Endothelial cell (in vitro differentiated cells): ENCODE data around the gene NRN1. TPM values are rescaled to one million over a fixed set of nuclear protein-coding genes. Genes with fewer than 3 reads are reported as not detected.

Source experiments
- DNase-seq: peaks from one replicate; pipeline ENCODE4 v3.0.0; 2021; ENCODE audit warnings: low spot score
- H3K27ac Mint-ChIP-seq: one replicate; pipeline ENCODE4 v1.8.0; 2021; ENCODE audit warnings: mixed read lengths, inconsistent platforms; ENCODE audit not compliant: unreplicated experiment
- H3K27me3 Mint-ChIP-seq: one replicate; pipeline ENCODE4 v1.8.0; 2021; ENCODE audit warnings: mild to moderate bottlenecking, moderate library complexity, mixed read lengths, inconsistent platforms; ENCODE audit not compliant: unreplicated experiment
- H3K36me3 Mint-ChIP-seq: one replicate; pipeline ENCODE4 v1.8.0; 2021; ENCODE audit warnings: mild to moderate bottlenecking, low read depth, mixed read lengths, inconsistent platforms; ENCODE audit not compliant: unreplicated experiment
- H3K4me1 Mint-ChIP-seq: one replicate; pipeline ENCODE4 v1.8.0; 2021; ENCODE audit warnings: mild to moderate bottlenecking, mixed read lengths, inconsistent platforms; ENCODE audit not compliant: unreplicated experiment
- H3K4me3 Mint-ChIP-seq: one replicate; pipeline ENCODE4 v1.8.0; 2021; ENCODE audit warnings: mild to moderate bottlenecking, mixed read lengths, inconsistent platforms; ENCODE audit not compliant: unreplicated experiment
- H3K9me3 Mint-ChIP-seq: one replicate; pipeline ENCODE4 v1.8.0; 2021; ENCODE audit warnings: mixed read lengths, inconsistent platforms; ENCODE audit not compliant: unreplicated experiment
- CTCF ChIP-seq: fragments of 200-600 bp; sonication (generic); IDR thresholded peaks from one replicate; pipeline ENCODE4 v1.5.0; 2021; ENCODE audit warnings: antibody characterized with exemption; ENCODE audit not compliant: unreplicated experiment
- long read RNA-seq: library from polyadenylated mRNA; unstranded; transcript quantifications from one replicate; pipeline ENCODE4 v2.0.0, GENCODE V29; 2020; ENCODE audit not compliant: unreplicated experiment
- total RNA-seq: library from RNA; stranded (reverse); fragmentation: NEBNext Ultra II Directional; extraction: Animal tissue kit (Norgen Biotek cat#: 25700); gene quantifications from one replicate; pipeline ENCODE4 v1.2.1, GENCODE V29; 2021; ENCODE audit not compliant: unreplicated experiment

The NRN1 gene
- total RNA-seq = 39.6 TPM
- long read RNA-seq, transcript NRN1-204 (4 exons, 1,795 nt) = minor isoform, 5 of 40 reads
- long read RNA-seq, transcript NRN1-201 (3 exons, 1,624 nt) = major isoform, 17 of 40 reads
- long read RNA-seq, partial matches to known transcripts = 2 of 40 reads
- long read RNA-seq, other reads (novel, unspliced or antisense) = 15 of 40 reads

- peaks cover 43% of the 10 kb centered on the region for H3K4me1 Mint-ChIP-seq
- no peaks in the 10 kb centered on the region for H3K9me3 Mint-ChIP-seq
- peak within 1 kb of the TSS; percentile 92 for H3K4me3 Mint-ChIP-seq
- peak within 1 kb of the TSS; percentile 82 for H3K27ac Mint-ChIP-seq
- H3K27me3 Mint-ChIP-seq = peaks cover 12% of the 10 kb centered on the region
- no peak for TF ChIP-seq CTCF
- peaks cover 16% of the 10 kb centered on the region for H3K36me3 Mint-ChIP-seq
- peak; percentile 25 for DNase-seq
Observed at GRCh38 chr6:6006428-6007365, at the start of gene NRN1. Gene NRN1, minus strand, starts transcription at chr6:6006925. Its CDS starts 176 bp downstream, at chr6:6006749.

- Mint-ChIP-seq H3K9me3 (no peaks in the 10 kb centered on the region), H3K4me3 (no peak overlapping the region), H3K27me3 (no peaks in the 10 kb centered on the region), H3K27ac (no peak overlapping the region), H3K36me3 (peaks cover 5% of the 10 kb centered on the region), H3K4me1 (no peaks in the 10 kb centered on the region)
- DNase-seq = no peak
- no peak for TF ChIP-seq CTCF
Observed at GRCh38 chr6:6052216-6052615, 45.5 kb upstream of the NRN1 start.

- no peak overlapping the region for H3K4me3 Mint-ChIP-seq
- no peaks in the 10 kb centered on the region for H3K27me3 Mint-ChIP-seq
- H3K27ac Mint-ChIP-seq = no peak overlapping the region
- DNase-seq = no peak
- no peak for TF ChIP-seq CTCF
- H3K36me3 Mint-ChIP-seq = peaks cover 5% of the 10 kb centered on the region
- H3K9me3 Mint-ChIP-seq = no peaks in the 10 kb centered on the region
- H3K4me1 Mint-ChIP-seq = no peaks in the 10 kb centered on the region
Observed at GRCh38 chr6:6046716-6047115, 40.0 kb upstream of the NRN1 start.

DNA sequence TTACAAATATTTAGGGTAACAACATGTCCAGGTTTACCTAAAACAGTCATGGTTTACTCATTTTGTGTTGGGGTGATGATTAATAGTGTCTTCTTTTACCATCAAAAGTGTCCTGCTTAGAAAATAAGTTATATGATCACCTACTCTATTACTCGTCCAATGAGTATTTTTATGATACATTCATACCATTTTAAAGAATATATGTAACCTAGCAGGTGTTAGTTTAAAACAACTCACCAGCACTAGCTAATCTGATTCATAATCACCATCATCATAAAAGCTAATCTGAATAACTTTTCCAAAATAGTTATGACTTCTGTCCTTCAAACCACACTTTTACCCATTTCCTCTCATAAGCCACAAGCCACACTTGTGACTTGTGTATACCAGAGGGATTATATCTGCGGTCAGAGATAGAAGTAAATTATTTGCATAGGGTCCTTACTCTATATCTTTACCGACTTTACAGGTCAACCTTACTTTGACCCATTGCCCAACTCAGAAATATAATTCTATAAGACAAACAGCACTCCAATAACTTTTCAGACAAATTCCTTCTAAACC, 33.3 kb upstream of the NRN1 start:
- Mint-ChIP-seq H3K4me3 (no peak overlapping the region), H3K36me3 (no peaks in the 10 kb centered on the region), H3K4me1 (no peaks in the 10 kb centered on the region), H3K27me3 (no peaks in the 10 kb centered on the region), H3K9me3 (no peaks in the 10 kb centered on the region), H3K27ac (no peak overlapping the region)
- TF ChIP-seq CTCF = no peak
- no peak for DNase-seq

DNA sequence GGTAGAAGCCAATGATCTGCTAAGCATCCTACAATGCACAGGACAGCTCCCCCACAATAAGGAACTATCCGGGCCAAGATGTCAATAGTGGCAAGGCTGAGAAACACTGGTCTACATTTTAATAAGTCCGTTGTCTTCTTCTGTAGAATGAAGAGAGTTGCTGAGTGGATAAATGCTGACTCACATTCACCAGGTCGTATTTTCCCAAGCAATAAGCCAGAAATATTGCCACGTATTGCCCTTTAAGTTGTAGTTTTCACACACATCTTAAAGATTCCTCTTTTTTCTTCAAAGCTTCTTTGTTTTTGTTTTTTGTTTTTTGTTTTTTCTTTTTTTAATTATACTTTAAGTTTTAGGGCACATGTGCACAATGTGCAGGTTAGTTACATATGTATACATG, 30.5 kb upstream of the NRN1 start:
- Mint-ChIP-seq H3K4me3 (no peak overlapping the region), H3K27me3 (peaks cover 2% of the 10 kb centered on the region), H3K4me1 (peaks cover 13% of the 10 kb centered on the region), H3K27ac (no peak overlapping the region), H3K9me3 (no peaks in the 10 kb centered on the region), H3K36me3 (no peaks in the 10 kb centered on the region)
- no peak for DNase-seq
- TF ChIP-seq CTCF = no peak
